NCI-H526 treated with DMSO at 0.1 percent for 48 hours (cell line): Measurements from ENCODE around the gene LBHD1.
"Not testable (repeated sequence)": the region's sequence is repeated elsewhere in the genome, so short reads cannot be mapped to it uniquely, and the experiment has no call there.

Experiments used
- DNase-seq: peaks from one replicate; lab custom pipeline; 2025; lab: John Stamatoyannopoulos, UW

LBHD1 gene

GRCh38 chr11:62664405-62665074 is 7.5 kb downstream of the LBHD1 start:
- DNase-seq, result peak; percentile 79

- DNase-seq, result no peak
Observed at GRCh38 chr11:62656796-62657429, 15.2 kb downstream of the LBHD1 start.

GRCh38 chr11:62654297-62654696 is 17.8 kb downstream of the LBHD1 start:
- DNase-seq, result no peak

GRCh38 chr11:62652161-62653006 is 19.7 kb downstream of the LBHD1 start:
- no peak for DNase-seq

- not testable (repeated sequence) for DNase-seq
Observed at GRCh38 chr11:62650283-62650682, 21.8 kb downstream of the LBHD1 start.

- no peak for DNase-seq
Observed at GRCh38 chr11:62649486-62649885, 22.6 kb downstream of the LBHD1 start.

- DNase-seq, result no peak
Observed at GRCh38 chr11:62648967-62649364, 23.1 kb downstream of the LBHD1 start.

GRCh38 chr11:62648185-62648966 is 23.7 kb downstream of the LBHD1 start:
- no peak for DNase-seq

- no peak for DNase-seq
Observed at GRCh38 chr11:62647609-62648005, 24.5 kb downstream of the LBHD1 start.

GRCh38 chr11:62646825-62647608 is 25.1 kb downstream of the LBHD1 start:
- no peak for DNase-seq

- DNase-seq, result peak; percentile 96
Observed at GRCh38 chr11:62645946-62646824, 25.9 kb downstream of the LBHD1 start, which contains the start of gene GANAB. Gene GANAB (minus strand): TSS chr11:62646613. CDS start chr11:62646599, 14 bp downstream.

GRCh38 chr11:62645671-62645945 is 26.5 kb downstream of the LBHD1 start:
- no peak for DNase-seq

GRCh38 chr11:62644220-62644619 is 27.8 kb downstream of the LBHD1 start:
- DNase-seq, result no peak

- DNase-seq, result no peak
Observed at GRCh38 chr11:62632492-62632891, 39.6 kb downstream of the LBHD1 start.

GRCh38 chr11:62627713-62628112 is 44.4 kb downstream of the LBHD1 start:
- DNase-seq, result no peak

GRCh38 chr11:62622476-62623089 is 49.5 kb downstream of the LBHD1 start:
- DNase-seq, result no peak

- DNase-seq, result peak; percentile 98
Observed at GRCh38 chr11:62621567-62622470, 50.2 kb downstream of the LBHD1 start, which contains the start of gene B3GAT3. Gene B3GAT3 (minus strand): TSS chr11:62621986. CDS start chr11:62621947, 39 bp downstream.

GRCh38 chr11:62621027-62621566 is 51.0 kb downstream of the LBHD1 start:
- DNase-seq, result no peak
